Neutrophil (primary cell): ENCODE data around the gene SLIT3.

Source experiments
- H3K27ac ChIP-seq: fragments of 200-600 bp; sonication (generic); 2 replicates; pipeline ENCODE4 v1.5.1; 2016; ENCODE audit warnings: mild to moderate bottlenecking, moderate library complexity
- H3K27me3 ChIP-seq: fragments of 200-600 bp; sonication (generic); 2 replicates; pipeline ENCODE4 v1.6.0; 2016; ENCODE audit warnings: mild to moderate bottlenecking
- H3K36me3 ChIP-seq: fragments of 200-600 bp; sonication (generic); 2 replicates; pipeline ENCODE4 v1.5.1; 2017
- H3K4me1 ChIP-seq, 2 experiments: fragments of 200-600 bp in 1 of 2; sonication (generic) in 1 of 2; 1 replicate in 1 of 2; 2 replicates in 1 of 2; pipeline versions ENCODE4 v1.5.1 to v1.6.1; 2013 to 2016; ENCODE audit warnings: low read depth in 1 of 2, low read length in 1 of 2, mild to moderate bottlenecking in 1 of 2, moderate library complexity in 1 of 2; ENCODE audit not compliant: control insufficient read depth in 1 of 2, insufficient read depth in 1 of 2
- H3K4me3 ChIP-seq, 2 experiments: fragments of 200-600 bp in 1 of 2; sonication (generic) in 1 of 2; 1 replicate in 1 of 2; 2 replicates in 1 of 2; pipeline ENCODE4 v1.5.1; 2013 to 2016; ENCODE audit warnings: low read depth in 1 of 2, low read length in 1 of 2, mild to moderate bottlenecking in 1 of 2, moderate library complexity in 1 of 2
- H3K9me3 ChIP-seq: fragments of 200-600 bp; sonication (generic); 2 replicates; pipeline ENCODE4 v1.5.1; 2016
- TF ChIP-seq, protein P1 (sequence below): fragments of 200-600 bp; sonication (generic); IDR thresholded peaks from 2 replicates; pipeline ENCODE4 v1.5.1; 2016; ENCODE audit warnings: antibody characterized with exemption

SLIT3 gene

DNA sequence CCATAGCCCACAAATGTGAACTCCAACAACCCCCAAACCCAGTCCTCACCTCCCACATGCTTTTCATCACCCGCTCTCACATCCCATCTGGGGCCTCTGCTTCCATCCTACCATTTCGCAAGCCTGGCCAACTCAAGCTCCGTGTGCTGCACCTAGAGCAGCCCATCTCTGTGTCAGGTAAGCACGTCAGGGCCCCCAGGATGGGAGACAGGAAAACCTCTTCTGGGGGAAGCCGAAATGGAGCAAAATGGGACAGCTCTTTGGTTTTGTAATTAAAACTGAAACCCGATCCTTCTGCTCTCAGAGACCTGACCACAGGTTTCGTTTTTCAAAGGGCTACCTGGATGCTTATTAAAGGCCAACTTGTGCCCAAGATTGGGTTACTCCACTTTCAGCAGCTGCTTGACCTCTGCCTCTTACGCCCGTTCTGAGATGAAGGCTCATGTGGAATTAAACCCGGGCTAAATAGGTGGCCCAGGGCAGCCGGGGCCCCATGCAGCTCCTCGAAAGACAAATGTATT, 287.7 kb downstream of the SLIT3 start:
- peaks cover 7% of the 10 kb centered on the region for H3K27me3 ChIP-seq
- H3K9me3 ChIP-seq: no peaks in the 10 kb centered on the region
- TF ChIP-seq, protein P1, sequence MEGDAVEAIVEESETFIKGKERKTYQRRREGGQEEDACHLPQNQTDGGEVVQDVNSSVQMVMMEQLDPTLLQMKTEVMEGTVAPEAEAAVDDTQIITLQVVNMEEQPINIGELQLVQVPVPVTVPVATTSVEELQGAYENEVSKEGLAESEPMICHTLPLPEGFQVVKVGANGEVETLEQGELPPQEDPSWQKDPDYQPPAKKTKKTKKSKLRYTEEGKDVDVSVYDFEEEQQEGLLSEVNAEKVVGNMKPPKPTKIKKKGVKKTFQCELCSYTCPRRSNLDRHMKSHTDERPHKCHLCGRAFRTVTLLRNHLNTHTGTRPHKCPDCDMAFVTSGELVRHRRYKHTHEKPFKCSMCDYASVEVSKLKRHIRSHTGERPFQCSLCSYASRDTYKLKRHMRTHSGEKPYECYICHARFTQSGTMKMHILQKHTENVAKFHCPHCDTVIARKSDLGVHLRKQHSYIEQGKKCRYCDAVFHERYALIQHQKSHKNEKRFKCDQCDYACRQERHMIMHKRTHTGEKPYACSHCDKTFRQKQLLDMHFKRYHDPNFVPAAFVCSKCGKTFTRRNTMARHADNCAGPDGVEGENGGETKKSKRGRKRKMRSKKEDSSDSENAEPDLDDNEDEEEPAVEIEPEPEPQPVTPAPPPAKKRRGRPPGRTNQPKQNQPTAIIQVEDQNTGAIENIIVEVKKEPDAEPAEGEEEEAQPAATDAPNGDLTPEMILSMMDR: no peak
- H3K27ac ChIP-seq: no peak overlapping the region
- H3K4me3 ChIP-seq: no peak overlapping the region
- H3K4me1 ChIP-seq: no peaks in the 10 kb centered on the region
- no peaks in the 10 kb centered on the region for H3K36me3 ChIP-seq

DNA sequence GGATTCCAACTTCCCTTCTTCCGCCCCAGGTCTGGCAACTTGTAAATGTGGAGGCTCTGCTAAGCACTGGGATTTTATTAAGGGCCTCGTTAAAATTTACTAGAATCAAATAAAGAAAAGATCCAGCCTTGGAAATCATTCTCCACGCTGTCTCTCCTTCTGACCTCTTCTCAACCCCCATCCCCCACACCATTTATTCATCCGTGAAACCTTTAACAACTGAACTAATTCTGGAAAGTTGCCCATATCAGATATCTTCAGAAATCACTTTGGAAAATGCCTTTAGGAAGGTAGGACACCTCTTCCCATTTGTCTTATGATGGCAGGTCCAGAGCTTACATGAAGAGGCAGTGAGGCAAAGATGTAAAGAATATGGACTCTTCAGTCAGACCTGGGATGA, 288.5 kb downstream of the SLIT3 start:
- Histone ChIP-seq H3K4me3 (no peak overlapping the region), H3K9me3 (no peaks in the 10 kb centered on the region), H3K27me3 (peaks cover 2% of the 10 kb centered on the region), H3K27ac (no peak overlapping the region), H3K36me3 (no peaks in the 10 kb centered on the region), H3K4me1 (no peaks in the 10 kb centered on the region)
- TF ChIP-seq, protein P1: no peak

DNA sequence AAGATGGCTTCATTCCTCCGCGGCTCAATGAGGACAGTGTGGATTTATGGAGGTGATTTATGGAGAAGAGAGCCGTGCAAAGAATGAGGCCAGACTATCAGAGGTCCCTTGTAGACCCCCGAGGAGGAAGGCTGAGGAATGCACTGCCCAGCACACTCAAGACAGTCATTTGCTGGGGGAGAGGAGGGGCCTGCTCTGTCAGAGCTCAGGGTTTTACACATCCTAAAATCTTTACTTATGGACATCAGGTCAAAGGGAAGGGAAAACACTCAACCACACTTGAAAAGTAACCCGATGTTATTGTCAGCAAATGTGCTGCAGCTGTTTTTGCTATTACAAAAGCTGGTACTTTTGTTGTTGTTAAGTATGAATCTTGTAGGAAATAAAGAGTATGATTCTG, 289.5 kb downstream of the SLIT3 start:
- no peaks in the 10 kb centered on the region for H3K36me3 ChIP-seq
- H3K4me1 ChIP-seq: no peaks in the 10 kb centered on the region
- no peak overlapping the region for H3K27ac ChIP-seq
- TF ChIP-seq, protein P1: no peak
- H3K27me3 ChIP-seq: no peaks in the 10 kb centered on the region
- H3K4me3 ChIP-seq: no peak overlapping the region
- no peaks in the 10 kb centered on the region for H3K9me3 ChIP-seq

DNA sequence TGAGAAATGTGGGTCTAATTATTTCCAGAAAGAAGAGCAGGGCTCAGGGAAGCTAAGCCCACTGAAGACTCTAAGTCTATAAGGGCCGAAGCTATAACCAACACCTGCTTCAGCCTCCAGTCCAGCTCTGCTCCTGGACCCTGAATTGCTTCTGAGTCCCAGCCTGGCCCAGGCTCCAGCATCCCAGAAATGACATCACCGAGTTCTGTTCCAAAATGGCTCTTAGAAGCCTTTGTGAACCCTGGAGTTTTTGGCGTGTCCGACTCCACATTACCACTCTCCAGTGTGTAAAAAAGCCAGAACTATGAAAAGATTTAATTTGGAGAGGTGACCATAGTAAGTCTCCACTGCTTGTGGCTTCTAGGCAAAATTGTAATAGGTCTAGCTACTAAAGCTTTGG, 289.9 kb downstream of the SLIT3 start:
- TF ChIP-seq, protein P1: no peak
- Histone ChIP-seq H3K9me3 (no peaks in the 10 kb centered on the region), H3K27ac (no peak overlapping the region), H3K27me3 (no peaks in the 10 kb centered on the region), H3K4me3 (no peak overlapping the region), H3K36me3 (no peaks in the 10 kb centered on the region), H3K4me1 (no peaks in the 10 kb centered on the region)

DNA sequence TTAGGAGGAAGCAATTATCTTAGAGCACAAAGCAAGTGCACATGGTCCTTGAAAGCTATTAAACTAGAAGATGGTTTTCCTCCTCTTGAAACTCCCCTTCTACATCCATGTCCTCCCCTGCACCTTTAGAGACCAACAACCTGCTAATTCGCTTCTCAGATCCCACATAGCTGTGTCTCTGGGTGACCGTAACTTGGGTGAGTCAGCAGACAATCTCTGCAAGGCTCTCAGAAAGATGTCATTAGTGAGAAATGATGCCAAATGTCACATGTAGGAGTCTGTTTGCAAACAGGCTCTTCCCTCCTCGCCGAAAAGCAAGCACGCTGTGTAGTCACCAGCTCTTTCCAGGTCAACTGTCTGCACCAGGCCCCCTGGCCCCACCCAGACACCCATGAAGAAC, 291.8 kb downstream of the SLIT3 start:
- H3K9me3 ChIP-seq: no peaks in the 10 kb centered on the region
- no peak overlapping the region for H3K27ac ChIP-seq
- no peaks in the 10 kb centered on the region for H3K36me3 ChIP-seq
- no peaks in the 10 kb centered on the region for H3K27me3 ChIP-seq
- TF ChIP-seq, protein P1: no peak
- no peak overlapping the region for H3K4me3 ChIP-seq
- no peaks in the 10 kb centered on the region for H3K4me1 ChIP-seq
